GM18517 (cell line): ENCODE data around the gene PANK1.
"Not testable (repeated sequence)": the region's sequence is repeated elsewhere in the genome, so short reads cannot be mapped to it uniquely, and the experiment has no call there.

Experiments used
- ATAC-seq: cut with Tn5 transposase; IDR thresholded peaks from one replicate; pipeline ENCODE4 v1.9.1; 2021; ENCODE audit warnings: mild to moderate bottlenecking, moderate library complexity; ENCODE audit not compliant: unreplicated experiment

PANK1 gene

DNA sequence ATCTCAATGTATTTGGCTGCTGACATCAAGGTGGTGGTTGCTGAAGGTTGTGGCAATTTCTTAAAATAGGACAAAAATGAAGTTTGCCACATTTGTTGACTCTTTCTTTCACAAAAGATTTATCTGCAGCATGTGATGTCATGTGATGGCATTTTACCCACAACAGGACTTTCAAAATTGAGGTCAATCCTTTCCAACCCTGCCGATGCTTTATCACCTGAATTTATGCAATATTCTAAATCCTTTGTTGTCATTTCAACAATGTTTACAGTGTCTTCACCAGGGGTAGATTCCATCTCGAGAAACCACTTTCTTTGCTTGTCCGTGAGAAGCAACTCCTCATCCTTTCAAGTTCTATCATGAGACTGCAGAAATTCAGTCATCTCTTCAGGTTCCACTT lies 69.0 kb downstream of the PANK1 start:
- no peak for ATAC-seq

- ATAC-seq, result no peak
These were observed 70.0 kb downstream of the PANK1 start for GRCh38 chr10:89575031-89575430.

- no peak for ATAC-seq
These were observed 70.7 kb downstream of the PANK1 start for GRCh38 chr10:89574368-89574767.

- no peak for ATAC-seq
These were observed 77.3 kb downstream of the PANK1 start for GRCh38 chr10:89567576-89568245.

DNA sequence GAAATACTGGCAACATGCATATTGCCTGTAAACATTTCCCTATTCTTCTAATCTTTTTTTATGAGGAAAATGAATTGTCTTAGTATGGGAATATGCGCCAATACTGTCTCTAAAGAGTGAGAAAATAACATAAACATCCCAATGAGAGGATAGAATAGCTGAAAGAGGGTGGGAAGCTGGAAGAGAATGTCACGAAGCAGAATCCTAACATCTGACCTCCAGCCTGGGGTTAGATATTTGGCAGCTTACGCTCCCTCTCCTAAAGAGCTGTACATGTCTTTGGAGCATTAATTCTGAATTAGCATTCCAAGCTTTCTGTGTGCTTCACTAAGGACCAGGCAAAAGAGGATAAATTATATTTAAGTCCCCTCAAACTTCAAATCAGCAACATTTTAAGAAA lies 78.0 kb downstream of the PANK1 start:
- ATAC-seq, result no peak

- ATAC-seq, result no peak
These were observed 78.7 kb downstream of the PANK1 start for GRCh38 chr10:89566095-89566950.

DNA sequence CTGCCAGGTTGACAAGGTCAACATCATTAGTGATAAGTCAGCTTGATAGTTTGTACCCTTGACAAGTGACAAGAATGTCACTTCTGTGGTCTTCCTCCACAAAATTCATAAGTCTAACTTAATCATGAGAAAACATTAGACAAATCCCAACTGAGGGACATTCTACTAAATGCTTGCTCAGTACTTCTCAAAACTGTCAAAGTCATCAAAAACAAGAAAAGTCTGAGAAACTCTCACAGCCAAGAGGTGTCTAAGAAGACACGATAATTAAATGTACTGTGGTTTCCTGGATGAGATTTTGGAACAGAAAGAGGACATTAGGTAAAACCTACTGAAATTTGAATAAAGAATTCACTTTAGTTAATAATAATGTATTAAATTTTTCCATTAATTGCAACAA lies 79.9 kb downstream of the PANK1 start:
- no peak for ATAC-seq

DNA sequence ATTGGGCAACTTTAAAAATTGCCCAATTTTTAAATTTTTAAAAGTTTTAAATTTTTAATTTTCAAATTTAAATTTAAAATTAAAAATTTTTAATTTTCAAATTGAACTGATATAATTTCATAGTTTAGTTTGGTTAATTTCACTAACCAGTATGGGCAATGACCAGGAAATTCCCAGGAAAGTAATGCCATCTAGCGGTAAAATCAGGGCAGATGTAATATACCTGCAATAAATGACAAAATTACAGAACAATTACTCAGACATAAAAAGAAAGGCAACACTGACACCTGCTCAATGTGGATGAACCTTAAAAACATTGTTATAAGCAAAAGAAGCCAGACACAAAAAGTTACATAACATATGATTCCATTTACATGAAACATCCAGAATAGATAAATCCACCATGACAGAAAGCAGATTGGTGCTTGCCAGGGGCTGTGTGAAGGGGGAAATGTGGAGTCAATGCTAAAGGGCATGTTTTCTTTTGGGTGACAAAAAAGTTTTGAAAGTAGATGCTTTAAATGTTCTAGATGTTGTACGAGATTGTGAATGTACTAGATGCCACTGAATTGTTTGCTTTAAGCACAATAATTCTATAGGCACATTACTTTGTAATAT lies 81.1 kb downstream of the PANK1 start:
- ATAC-seq, result no peak

DNA sequence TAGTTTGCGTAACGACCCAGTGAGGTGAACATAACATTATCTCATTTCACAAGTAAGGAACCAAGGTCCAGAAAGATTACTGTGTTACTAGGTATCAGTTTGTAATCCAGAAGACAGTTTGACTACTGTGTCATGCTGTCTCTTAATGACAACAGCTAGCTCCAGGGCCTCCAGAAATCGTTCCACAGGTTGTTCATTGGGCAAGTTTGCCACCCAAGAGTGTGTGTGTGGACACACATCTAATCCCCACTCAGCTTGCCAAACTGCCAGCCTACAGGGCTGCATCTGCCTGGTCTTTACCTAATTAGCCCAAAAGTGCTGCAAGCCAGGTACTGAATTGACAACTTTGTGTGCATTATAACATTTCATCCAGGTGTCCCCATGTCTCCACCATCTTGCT lies 81.7 kb downstream of the PANK1 start:
- ATAC-seq, result no peak

DNA sequence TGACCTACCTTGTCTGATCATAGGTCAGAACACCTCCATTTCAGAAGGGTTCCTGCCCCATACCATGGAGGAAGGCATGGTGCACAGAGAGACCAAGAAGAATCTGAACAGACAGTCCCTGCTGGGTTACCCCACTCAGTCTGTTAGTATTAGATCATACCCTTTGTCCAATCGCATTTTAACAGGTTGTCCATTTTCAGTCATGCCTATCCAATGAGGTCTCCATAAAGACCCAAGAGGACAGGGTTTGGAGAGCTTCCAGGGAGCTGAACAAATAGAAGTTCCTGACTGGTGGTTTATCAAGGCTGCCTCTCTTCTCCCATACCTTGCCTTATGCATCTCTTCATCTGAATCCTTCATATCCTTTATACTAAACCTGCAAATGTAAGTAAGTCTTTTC lies 88.4 kb downstream of the PANK1 start:
- ATAC-seq, result no peak

DNA sequence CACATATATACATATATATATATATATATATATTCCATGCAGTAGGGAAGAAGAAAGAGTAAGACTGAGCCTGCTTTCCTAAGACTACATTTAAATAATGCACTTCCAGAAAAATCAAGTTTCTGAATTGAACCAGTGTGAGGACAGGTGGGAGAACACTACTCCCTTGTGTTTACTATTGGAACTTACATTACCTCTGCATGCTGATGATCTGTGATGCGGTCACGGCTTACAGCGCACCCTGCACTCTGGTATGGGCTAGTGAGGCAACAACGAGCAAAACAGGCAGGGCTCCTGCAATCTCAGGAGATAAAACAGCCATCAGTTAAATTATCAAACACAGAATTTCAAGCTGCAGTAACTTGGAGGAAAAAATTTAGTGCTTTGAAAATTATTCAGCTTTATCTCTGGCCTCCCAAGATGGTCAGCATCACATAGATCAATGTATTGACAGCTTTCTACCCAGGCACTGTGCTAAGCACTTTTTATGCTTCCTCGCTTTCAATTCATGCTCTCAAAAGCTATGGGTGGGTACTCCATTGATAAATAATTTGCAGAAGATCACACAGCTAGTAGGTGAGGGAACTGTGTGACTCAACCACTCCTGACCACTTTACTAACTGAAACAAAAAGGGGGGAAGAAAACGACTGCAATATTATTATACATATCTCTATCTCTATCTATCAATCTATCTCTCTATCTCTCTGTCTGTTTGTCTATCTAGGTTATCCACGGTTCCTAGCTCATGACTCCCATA lies 89.2 kb downstream of the PANK1 start:
- no peak for ATAC-seq

GRCh38 chr10:89554433-89554832 lies 90.6 kb downstream of the PANK1 start:
- ATAC-seq, result no peak

DNA sequence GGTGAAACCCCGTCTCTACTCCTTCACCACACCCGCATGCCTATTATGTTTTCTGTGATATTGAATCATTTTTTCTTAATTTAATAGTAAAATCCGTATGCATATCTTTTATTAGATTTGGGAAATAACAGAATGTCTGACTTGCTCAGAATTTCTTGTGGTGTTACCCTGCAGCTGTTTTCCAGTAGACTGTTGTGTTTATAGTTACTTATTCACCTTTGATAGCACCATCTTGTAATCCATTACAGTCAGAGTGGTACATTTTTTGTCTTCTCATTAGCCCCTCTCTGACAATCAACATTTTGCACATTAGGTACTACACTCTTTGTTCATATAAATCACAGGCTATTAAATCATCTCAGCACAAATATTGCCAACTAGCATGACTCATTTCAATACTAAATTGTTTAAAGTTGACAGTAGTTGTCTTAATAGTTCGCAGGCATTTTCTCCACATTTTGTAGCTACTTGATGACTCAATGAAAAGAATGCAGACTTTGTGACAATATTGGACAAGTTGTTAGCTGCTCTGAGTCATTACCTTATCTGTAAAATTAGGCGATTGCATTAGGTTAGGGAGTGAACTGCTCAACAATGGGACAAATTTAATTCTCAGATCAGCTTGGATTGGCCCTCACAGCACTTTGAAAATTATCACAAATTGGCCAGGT lies 91.8 kb downstream of the PANK1 start:
- ATAC-seq, result no peak

- no peak for ATAC-seq
These were observed 92.8 kb downstream of the PANK1 start for GRCh38 chr10:89552213-89552612.

DNA sequence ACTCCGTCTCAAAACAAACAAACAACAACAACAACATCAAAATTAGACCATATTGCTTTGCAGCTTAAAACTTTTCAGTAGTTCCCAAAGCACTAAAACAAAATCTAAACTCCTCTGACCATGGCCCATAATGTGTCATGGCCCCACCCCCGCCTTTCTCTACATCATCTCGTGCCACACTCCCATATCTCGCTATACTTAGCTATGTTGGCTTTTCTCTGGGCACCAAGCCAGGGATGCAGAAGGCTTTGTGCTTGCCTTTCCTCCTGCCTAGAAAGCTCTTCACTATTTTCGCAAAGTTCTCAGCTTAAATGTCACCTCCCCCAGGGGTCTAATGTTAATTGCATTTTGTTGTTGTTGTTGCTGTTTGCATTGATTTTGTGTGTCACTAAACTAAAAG lies 94.5 kb downstream of the PANK1 start:
- no peak for ATAC-seq

DNA sequence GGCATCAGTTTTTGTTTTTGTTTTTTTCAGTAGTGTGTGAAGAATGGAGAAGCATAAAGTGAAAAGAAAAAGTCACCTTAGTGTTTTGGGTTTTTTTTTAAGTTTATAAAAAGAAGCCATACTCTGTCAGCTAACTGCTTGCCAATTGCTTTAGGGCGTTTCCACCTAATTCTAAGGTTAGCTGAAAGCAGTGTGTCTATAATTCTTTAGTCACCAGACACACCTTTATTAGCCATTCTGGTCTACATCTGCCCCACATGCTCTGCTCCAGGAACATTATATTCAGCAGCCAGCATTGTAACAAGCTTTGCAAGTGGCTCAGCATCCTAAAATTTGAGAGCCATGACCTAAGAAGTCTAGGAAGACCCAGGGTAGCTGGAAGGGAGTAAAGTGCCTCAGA lies 95.5 kb downstream of the PANK1 start:
- ATAC-seq, result no peak

DNA sequence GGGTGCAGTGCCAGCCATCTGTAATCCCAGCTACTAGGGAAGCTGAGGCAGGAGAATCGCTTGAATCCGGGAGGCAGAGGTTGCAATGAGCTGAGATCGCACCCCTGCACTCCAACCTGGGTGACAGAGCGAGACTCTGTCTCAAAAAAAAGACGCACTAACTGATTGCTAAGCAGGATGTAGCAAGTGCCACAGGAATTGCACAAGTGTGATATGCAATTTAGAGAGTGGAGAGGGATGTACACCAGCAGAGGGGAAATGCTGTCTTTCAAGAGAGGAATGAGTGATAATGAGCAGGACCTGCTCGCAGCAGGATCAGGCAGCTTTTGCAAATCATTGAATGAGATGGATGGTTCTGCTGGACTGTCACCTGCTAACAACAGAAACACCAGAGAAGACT lies 96.4 kb downstream of the PANK1 start:
- no peak for ATAC-seq

DNA sequence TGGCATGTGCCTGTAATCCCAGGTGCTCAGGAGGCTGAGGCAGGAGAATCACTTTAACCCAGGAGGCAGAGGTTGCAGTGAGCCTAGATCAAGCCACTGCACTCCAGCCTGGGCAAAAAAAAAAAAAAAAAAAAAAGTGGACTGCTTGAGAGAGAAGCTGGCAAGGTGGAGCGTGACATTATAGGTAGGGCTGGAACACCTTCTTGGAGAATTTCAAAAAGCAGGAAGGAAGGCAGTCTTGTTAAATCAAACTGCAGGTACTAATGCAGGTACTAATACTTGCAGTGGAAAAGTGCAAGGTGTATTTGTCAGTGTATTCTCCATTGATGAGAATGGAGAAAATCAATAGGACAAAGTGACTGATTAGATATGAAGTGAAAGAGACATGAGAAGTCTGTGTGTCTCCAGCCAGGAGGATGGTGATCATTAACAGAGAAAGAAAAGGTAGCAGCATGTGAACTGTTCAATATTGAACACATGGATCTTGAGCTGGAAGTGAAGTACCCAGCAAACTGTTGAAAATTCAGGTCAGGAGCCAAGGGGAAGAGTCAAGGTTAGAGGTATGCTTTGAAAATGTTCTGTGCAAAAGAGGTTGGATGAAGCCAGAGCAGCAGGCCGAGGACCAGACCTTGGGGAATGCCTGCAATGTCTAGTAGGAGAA lies 97.1 kb downstream of the PANK1 start:
- ATAC-seq, result no peak

DNA sequence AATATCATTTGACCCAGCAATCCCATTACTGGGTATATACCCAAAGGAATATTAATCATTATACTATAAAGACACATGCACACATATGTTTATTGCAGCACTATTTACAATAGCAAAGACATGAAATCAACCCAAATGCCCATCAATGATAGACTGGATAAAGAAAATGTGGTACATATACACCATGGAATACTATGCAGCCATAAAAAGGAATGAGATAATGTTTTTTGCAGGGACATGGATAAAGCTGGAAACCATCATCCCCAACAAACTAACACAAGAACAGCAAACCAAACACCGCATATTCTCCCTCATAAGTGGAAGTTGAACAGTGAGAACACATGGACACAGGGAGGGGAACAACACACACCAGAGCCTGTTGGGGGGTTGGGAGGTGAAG lies 98.4 kb downstream of the PANK1 start:
- not testable (repeated sequence) for ATAC-seq

GRCh38 chr10:89543841-89544240 lies 101.2 kb downstream of the PANK1 start:
- no peak for ATAC-seq
